HL-60 (cell line): ENCODE results near the gene AHSP.

ENCODE experiments used
- CTCF ChIP-seq: IDR thresholded peaks from one replicate; pipeline ENCODE4 v1.5.1; 2011; ENCODE audit warnings: low read length, control low read depth, inconsistent platforms; ENCODE audit not compliant: insufficient read depth
- GABPA ChIP-seq: IDR thresholded peaks from 2 replicates; pipeline ENCODE4 v1.6.1; 2012; ENCODE audit warnings: low read depth
- POLR2AphosphoS5 ChIP-seq: IDR thresholded peaks from 2 replicates; pipeline ENCODE4 v1.6.1; 2012; ENCODE audit warnings: low read depth
- REST ChIP-seq: IDR thresholded peaks from 2 replicates; pipeline ENCODE4 v1.6.1; 2012; ENCODE audit warnings: low read depth; ENCODE audit not compliant: insufficient replicate concordance

- TF ChIP-seq CTCF: no peak
- TF ChIP-seq POLR2AphosphoS5: peak; percentile 88
- TF ChIP-seq GABPA: peak; percentile 74
- TF ChIP-seq REST: peak; percentile 64
Measured at GRCh38 chr16:31507929-31508705, 19.6 kb upstream of the AHSP start, which contains the start of gene RUSF1.
